NK-92 treated with Interleukin-12 subunit alpha and Interleukin-12 subunit beta, amount 100 ng/mL, for 24 hours (cell line): Measurements from ENCODE around the gene SCN1B.

Experiments
- DNase-seq: peaks from one replicate; lab custom pipeline; 2025; lab: John Stamatoyannopoulos, UW

The SCN1B gene

DNA sequence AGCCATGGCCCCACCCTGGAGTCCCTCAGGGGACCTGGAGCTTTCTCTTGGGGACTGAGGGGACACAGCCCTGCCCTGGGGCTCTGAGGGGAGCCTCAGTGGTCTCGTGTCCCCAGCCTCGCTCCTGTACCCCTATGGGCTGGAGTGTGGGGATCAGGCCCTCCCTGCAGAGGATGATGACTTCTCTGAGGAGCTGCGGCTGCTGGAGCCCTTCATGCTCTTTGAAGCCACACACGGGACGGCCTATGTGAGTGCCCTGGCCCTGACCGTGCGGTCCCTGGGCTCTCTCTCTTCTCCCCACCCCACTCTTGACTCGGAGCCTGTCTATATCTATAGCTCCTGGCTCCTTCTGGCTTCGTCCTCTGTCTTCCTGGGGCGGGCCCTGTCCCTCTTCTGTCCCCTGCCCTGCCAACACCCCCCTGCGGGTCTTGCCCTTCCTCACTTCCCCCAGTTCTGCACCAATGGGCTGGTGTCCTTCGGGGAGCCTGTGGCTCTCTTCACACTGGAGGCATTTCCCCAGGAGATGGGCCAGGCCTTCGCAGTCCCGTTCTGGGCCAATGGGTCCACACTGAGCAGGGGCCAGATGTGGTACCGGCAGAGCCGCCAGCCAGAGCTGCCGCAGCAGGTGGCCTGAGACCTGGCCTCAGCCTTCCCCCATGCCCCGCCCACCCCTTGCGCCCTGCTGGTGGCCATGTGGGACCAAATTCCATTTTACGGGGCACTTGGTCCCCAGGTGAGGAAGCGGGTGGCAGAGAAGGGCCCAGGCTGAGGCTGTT lies 44.3 kb downstream of the SCN1B start:
- no peak for DNase-seq

DNA sequence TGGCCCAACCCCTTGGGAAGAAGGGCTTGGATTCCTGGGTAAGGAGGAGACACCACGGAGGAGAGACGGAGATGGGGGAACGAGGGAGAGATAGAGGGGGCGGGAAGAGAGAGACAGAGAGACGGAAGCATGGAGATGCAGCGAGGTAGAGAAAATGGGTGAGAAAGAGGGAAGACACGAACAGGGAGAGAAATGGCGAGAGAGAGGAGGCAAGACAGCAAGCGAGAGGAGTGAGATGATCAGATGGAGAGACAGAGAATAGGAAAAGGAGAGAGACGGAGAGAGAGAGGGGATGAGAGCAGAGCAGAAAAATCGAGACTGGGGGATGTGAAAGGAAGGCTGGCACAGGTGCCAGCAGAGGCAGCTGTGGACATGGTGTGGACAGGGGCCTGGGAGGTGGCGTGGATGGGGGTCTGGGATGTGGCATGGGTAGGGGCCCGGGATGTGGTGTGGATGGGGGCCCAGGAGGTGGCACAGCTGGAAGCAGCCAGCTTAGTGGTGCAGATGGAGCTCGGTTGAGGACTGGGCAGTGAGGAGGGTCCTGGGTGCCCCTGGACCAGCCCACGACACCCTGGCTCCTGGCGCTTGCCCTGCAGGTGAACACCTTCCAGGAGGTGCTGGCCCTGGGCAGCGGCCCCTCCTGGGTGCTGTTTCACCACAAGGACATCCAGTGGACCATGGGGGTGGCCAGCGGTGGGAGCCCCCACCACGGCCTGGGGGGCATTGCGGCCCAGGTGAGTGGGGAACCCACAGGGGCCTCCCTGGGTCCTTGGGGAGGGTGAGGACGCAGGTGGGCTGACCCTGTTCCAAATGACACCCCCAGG lies 45.1 kb downstream of the SCN1B start:
- DNase-seq: no peak

DNA sequence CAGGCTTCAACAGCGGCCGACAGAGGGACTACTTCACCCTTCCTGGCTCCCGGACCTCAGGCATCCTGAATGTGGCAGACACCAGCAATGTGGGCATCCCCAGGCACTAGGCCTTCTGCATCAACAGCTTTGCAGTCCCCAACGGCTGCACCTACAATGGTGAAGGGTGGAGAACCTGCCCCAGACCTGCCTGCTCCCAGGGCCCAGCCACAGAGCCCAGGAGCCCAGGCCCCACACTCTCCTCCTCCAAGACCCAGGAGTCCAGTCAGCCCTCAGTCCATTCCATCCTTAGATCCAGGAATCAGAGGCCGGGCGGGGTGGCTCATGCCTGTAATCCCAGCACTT lies 45.7 kb downstream of the SCN1B start:
- no peak for DNase-seq

DNA sequence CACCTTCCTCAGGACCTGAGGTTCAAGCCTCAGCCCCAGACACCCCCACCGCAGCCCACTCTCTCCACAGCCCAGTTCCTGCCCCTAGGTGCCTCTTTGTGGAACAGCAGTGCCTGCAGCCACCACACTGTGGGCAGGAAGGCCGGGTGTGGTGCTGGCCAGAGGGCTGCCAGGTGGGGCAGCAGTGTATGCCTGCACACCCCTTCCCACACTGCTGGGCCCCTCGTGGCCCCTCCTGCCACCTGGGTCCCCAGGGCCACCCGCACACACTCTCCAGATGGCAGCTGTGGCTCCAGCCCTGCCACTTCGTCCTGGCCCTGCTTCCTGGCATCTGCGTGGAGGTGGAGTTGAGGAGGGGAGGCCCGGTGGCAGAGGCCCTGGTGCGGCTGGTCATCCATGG lies 46.4 kb downstream of the SCN1B start:
- no peak for DNase-seq

DNA sequence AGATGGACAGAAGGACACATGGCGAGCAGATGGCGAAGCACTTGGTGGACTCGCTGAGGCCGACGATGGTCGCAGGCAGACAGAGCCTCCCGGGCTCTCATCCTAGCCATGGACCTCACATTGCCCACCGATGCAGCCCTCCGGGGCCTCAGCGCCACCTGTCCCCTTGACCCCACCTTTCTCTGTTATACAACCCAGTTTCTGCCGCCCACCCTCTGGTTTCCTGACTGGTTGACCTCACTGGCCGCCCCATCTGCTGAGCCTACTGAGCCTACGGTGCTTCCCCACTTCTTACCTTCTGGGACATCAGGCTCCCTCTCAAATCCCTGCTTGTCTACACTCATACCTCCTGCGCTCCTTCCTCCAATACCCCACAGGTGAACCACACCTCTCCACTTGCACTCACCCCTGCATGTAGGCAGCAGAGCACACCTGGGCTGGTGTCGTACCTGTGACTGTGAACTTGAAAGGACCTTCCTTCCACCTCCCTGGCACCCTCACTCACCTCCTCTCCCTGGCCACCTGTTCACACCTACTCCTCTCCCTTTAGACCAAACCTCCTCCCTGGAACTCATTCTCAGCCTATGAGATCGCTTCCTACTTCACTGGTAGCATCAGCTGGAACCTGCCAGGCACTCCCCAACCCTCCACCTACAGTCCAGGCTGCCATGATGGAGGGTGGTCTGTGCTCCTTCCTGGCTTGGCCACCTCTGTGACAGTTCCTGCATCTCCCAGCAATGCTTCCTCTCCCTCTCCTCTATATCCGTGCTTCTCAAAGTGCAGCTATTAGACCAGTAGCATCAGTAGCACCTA lies 47.3 kb downstream of the SCN1B start:
- DNase-seq: no peak

DNA sequence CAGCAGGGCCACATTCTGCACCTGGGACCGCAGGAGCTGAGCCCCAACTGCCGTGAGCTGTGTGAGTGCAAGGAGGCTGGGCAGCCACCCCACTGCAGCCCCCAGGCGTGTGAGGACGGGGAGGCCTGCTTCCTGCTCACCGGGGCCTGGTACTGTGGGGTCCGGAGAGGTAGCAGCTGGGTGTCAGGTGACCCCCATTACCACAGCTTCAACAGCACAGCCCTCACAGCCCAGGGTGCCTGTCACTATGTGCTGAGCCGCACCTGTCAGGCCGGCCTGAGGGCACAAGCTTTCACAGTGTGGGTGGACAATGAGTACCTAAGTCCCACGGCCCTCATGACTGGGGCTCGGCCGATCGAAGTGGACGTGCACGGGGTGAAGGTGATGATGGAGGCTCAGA lies 49.6 kb downstream of the SCN1B start:
- DNase-seq: no peak

DNA sequence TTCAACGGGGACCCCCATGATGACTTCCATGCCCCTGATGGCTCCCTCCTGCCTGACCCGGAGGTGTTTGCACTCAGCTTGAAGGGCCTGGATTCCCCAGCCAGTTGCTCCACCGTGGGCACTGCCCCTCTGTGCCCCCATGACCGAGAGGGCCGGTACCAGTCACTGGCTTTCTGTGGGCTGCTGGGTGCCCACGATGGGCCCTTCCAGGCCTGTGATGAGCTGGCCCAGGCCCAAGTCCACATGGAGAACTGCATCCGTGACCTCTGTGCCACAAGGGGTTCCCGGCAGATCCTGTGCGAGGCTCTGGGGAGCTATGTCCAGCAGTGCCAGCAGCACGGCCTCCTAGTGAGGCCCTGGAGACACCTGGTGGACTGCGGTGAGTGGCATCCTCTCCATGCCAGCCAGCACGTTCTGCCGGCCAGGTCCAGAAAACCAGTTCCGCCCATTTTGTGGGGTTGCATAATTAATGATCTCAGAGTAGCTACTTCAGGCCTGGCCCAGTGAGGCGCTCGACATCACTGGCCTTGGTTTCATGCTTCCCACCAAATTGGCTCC lies 50.4 kb downstream of the SCN1B start:
- DNase-seq: no peak

DNA sequence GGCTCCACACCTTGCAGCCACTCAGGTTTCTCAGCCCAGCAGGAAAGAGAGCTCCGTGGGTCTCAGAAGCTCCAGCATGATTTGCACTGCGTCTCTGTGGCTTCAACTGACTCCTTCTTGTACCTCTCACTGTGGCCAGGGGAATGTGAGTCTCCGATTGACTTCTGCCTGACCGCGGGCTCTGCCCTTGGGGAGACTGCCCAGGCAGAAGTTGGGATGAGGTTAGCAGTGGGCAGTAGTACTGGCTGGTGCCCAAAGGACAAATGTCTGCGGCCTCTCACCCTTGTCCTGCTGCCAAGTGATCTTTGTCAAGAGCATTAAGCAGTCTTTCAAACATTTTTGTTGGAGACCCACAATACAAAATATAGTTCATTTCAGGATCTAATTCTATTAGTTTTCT lies 50.9 kb downstream of the SCN1B start:
- no peak for DNase-seq

DNA sequence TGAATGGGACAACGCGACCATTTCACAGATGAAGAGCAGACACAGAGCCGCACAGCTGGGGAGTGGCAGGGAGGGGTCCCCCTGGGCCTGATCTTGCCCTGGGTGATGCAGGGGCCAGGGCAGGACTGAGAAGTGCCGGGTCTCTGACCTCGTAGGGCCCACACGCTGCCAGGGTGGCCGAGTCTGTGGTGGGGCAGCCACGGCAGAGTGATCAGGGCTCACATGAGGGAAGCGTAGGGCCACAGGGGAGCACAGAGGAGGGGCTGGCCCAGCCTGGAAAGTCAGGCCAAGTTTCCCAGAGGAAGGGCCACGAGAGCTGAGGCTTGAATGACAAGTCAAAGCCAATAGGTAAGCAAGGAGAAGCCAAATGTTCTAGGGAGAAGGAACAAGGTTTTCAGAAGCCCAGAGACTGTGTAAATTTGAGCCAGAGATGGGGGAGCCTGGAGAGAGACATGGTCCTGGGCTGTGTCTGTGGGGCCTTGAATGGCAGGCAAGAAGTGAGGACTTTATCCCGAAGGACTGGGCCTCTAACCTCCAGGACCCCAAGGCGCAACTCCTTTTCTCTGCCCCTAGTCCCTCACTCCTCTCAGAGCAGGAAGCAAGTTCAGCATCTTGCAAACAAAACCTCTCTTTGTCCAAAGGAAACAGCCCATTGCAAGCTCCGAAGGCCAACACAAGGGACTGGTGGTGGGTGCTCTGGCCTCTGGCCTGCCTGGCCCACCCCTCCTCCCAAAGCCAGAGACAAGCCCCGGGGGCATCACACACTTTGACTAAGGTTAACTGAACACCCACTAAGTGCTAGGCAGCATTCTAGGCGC lies 53.6 kb downstream of the SCN1B start:
- no peak for DNase-seq

DNA sequence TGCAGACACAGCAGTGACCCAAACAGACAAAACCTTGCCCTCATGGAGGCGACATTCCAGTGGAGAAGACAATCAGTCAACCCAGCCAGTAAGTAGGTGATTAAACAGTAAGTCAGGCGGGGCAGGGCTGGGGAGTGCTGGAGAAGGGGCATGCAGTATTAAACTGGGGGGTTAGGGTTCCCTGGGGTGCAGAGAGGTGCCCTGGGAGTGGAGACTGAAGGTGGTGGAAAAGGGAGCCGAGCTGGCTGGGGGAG lies 54.2 kb downstream of the SCN1B start:
- DNase-seq: no peak

DNA sequence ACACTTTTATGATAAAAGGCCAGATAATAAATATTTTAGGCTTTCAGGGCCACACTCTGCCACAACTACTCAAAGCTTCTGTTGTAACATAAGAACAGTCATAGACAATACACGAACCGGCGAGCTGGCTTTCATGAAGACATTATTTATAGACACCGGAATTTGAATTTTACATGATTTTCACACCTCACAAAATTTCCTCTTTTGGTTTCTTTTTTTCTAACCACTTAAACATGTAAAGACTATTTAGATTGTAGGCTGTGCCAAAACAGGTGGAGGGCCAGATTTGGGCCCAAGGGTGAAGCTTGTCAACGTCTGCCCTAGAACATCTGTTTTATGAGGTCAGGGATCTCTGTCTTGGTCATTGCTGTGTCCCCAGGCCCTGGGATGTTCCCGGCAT lies 55.7 kb downstream of the SCN1B start:
- no peak for DNase-seq

DNA sequence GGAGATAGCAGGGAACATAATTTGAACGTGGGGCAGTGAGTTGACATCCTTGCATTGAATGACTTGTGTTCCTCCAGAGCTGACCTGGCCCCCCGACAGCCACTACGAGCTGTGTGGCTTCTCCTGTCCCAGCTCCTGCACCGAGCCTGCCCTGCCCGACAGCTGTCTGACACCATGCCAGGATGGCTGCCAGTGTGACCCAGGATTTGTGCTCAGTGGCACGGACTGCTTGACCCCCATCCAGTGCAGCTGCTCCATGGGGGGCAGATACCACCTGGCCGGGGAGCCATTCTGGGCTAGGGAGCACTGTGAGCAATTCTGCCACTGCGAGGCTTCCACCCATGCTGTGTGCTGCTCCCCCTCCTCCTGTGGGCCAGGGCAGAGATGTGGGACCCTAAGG lies 56.2 kb downstream of the SCN1B start:
- no peak for DNase-seq

DNA sequence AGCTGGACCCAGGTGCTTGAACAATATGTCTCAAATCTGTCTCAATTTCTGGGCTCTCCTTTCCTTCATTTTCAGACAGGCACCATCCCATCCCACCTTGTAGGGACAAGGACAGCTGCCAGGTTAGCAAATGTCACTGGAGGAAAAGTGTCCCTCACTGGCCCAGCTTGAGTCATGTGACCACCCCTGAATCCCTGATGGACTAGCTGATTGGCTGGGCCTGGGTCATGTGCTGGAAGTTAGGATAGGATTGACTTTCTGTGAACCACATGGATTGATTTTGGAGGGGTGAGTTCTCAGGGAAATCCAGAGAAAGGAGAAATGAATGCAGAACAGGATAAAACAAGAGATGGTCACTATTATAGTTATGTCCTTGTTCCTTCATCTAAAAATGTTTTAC lies 57.1 kb downstream of the SCN1B start:
- no peak for DNase-seq

DNA sequence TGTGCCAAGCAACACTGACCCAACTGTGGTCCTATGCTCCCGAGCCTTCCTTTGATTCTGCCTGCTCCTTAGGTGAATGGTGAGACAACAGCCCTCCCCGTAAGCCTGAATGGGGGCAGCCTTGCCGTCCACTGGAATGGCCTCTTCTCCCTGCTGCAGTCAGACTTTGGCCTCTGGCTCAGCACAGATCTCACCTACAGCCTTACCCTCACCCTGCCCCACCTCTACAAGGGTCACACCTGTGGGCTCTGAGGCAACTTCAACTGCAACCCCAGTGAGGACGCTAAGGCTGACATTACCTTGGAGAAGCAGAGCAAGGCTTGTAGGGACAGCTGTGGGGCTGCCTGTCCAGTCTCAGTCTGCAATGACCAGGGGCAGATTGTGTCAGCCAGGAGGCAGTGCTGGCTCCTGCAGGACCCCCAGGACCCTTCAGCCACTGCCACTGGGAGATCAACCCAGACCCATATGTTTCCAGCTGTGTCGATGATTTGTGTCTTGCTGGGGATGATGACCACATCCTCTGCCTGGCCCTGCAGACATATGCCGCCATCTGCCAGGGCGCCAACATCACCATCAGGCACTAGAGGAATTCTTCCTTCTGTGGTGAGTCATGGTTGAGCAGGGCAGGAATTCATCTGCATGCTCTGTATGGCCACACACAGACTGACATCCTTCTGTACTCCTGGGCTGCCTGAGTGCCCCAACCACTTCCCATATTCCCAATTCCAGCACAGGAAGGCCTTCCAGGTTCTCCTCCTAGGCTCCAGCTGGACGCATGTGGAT lies 58.1 kb downstream of the SCN1B start:
- DNase-seq: no peak

DNA sequence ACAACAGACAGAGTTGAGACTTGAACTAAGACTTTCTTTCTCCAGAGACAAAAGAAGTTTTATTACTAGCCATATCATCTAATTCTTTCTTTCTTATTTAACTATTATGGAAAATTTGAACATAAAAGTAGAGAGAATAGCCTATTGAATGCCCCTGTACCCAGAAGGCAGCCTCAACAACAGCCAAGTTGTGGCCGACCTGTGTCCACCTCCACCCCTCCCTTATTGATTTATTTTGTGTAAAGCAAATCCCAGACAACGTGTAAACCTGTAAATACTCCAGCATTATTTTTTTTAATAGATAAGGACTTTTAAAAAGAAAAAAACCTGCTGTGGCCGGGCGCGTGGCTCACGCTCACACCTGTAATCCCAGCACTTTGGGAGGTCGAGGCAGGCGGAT lies 59.3 kb downstream of the SCN1B start:
- DNase-seq: no peak
